ENCODE measurements around the gene SDF2.

Gene SDF2

GRCh38 chr17:28634206-28634865 lies 27.4 kb downstream of the SDF2 start:
- Histone ChIP-seq H3K4me1 (ENCODE audit: low read length) (no peaks in the 10 kb centered on the region), H3K27me3 (replicated peaks; ENCODE audit: insufficient read depth, low read length) (no peaks in the 10 kb centered on the region), H3K9ac (ENCODE audit: low read length) (no peak overlapping the region), H3K27ac (ENCODE audit: low read length) (no peak overlapping the region), H3K9me3 (replicated peaks; ENCODE audit: insufficient read depth, low read length) (no peaks in the 10 kb centered on the region), H3K4me2 (ENCODE audit: low read depth, low read length) (no peak overlapping the region), H3K9me2 (replicated peaks; ENCODE audit: insufficient read depth, low read length) (no peaks in the 10 kb centered on the region), H2AFZ (ENCODE audit: low read length) (no peak overlapping the region), H3F3A (ENCODE audit: insufficient read depth, low read length) (no peaks in the 10 kb centered on the region), H3K36me3 (replicated peaks; ENCODE audit: insufficient read depth, low read length) (peaks cover 42% of the 10 kb centered on the region), H3K4me3 (ENCODE audit: low read length) (no peak overlapping the region), H3K79me2 (ENCODE audit: low read length) (peaks cover 50% of the 10 kb centered on the region), H4K20me1 (ENCODE audit: insufficient read depth, low read length) (no peaks in the 10 kb centered on the region; the same call in 1 of the 2 replicates)
- no peak for TF ChIP-seq EZH2 (optimal IDR thresholded peaks at IDR 0.05; ENCODE audit: low read depth, low read length)
- TF ChIP-seq EZH2phosphoT487 (IDR thresholded peaks at IDR 0.05; ENCODE audit: low read length) = no peak
- no peak for TF ChIP-seq CTCF (IDR thresholded peaks at IDR 0.05; ENCODE audit: low read length)
- DNase-seq = no peak

- H3K4me1 ChIP-seq (ENCODE audit: low read length) = no peaks in the 10 kb centered on the region
- H3K27ac ChIP-seq (ENCODE audit: low read length) = no peak overlapping the region
- no peak for DNase-seq
- no peak overlapping the region for H3K9ac ChIP-seq (ENCODE audit: low read length)
- H3K4me3 ChIP-seq (ENCODE audit: low read length) = no peak overlapping the region
- TF ChIP-seq CTCF (IDR thresholded peaks at IDR 0.05; ENCODE audit: low read length) (no peak), EZH2 (optimal IDR thresholded peaks at IDR 0.05; ENCODE audit: low read depth, low read length) (no peak), EZH2phosphoT487 (IDR thresholded peaks at IDR 0.05; ENCODE audit: low read length) (no peak)
- no peak overlapping the region for H3K4me2 ChIP-seq (ENCODE audit: low read depth, low read length)
- no peak overlapping the region for H2AFZ ChIP-seq (ENCODE audit: low read length)
- no peaks in the 10 kb centered on the region for H3K79me2 ChIP-seq (ENCODE audit: low read length)
- H3K27me3 ChIP-seq (replicated peaks; ENCODE audit: insufficient read depth, low read length) = no peaks in the 10 kb centered on the region
- H3K9me2 ChIP-seq (replicated peaks; ENCODE audit: insufficient read depth, low read length) = no peaks in the 10 kb centered on the region
- no peaks in the 10 kb centered on the region for H3K9me3 ChIP-seq (replicated peaks; ENCODE audit: insufficient read depth, low read length)
- H3F3A ChIP-seq (ENCODE audit: insufficient read depth, low read length) = no peaks in the 10 kb centered on the region
- no peaks in the 10 kb centered on the region for H4K20me1 ChIP-seq (ENCODE audit: insufficient read depth, low read length)
- H3K36me3 ChIP-seq (replicated peaks; ENCODE audit: insufficient read depth, low read length) = peaks cover 29% of the 10 kb centered on the region
These were observed 34.9 kb downstream of the SDF2 start for GRCh38 chr17:28626818-28627217.

- H2AFZ ChIP-seq (ENCODE audit: low read length) = no peak overlapping the region
- H3K4me2 ChIP-seq (ENCODE audit: low read depth, low read length) = no peak overlapping the region
- no peaks in the 10 kb centered on the region for H3K27me3 ChIP-seq (replicated peaks; ENCODE audit: insufficient read depth, low read length)
- no peaks in the 10 kb centered on the region; the same call in 1 of the 2 replicates for H3K79me2 ChIP-seq (ENCODE audit: low read length)
- H3K9me2 ChIP-seq (replicated peaks; ENCODE audit: insufficient read depth, low read length) = no peaks in the 10 kb centered on the region
- H3K9ac ChIP-seq (ENCODE audit: low read length) = no peak overlapping the region
- H3K4me3 ChIP-seq (ENCODE audit: low read length) = no peak overlapping the region
- no peak for DNase-seq
- no peaks in the 10 kb centered on the region for H3F3A ChIP-seq (ENCODE audit: insufficient read depth, low read length)
- H3K36me3 ChIP-seq (replicated peaks; ENCODE audit: insufficient read depth, low read length) = peaks cover 33% of the 10 kb centered on the region
- H4K20me1 ChIP-seq (ENCODE audit: insufficient read depth, low read length) = no peaks in the 10 kb centered on the region
- no peaks in the 10 kb centered on the region for H3K9me3 ChIP-seq (replicated peaks; ENCODE audit: insufficient read depth, low read length)
- H3K4me1 ChIP-seq (ENCODE audit: low read length) = no peaks in the 10 kb centered on the region
- no peak for TF ChIP-seq EZH2phosphoT487 (IDR thresholded peaks at IDR 0.05; ENCODE audit: low read length)
- TF ChIP-seq CTCF (IDR thresholded peaks at IDR 0.05; ENCODE audit: low read length) = no peak
- TF ChIP-seq EZH2 (optimal IDR thresholded peaks at IDR 0.05; ENCODE audit: low read depth, low read length) = no peak
- no peak overlapping the region for H3K27ac ChIP-seq (ENCODE audit: low read length)
These were observed 37.6 kb downstream of the SDF2 start for GRCh38 chr17:28624148-28624547.
